ENCODE results near the gene PTPN9.
"Not testable (repeated sequence)": the region's sequence is repeated elsewhere in the genome, so short reads cannot be mapped to it uniquely, and the experiment has no call there.

PTPN9 gene

DNA sequence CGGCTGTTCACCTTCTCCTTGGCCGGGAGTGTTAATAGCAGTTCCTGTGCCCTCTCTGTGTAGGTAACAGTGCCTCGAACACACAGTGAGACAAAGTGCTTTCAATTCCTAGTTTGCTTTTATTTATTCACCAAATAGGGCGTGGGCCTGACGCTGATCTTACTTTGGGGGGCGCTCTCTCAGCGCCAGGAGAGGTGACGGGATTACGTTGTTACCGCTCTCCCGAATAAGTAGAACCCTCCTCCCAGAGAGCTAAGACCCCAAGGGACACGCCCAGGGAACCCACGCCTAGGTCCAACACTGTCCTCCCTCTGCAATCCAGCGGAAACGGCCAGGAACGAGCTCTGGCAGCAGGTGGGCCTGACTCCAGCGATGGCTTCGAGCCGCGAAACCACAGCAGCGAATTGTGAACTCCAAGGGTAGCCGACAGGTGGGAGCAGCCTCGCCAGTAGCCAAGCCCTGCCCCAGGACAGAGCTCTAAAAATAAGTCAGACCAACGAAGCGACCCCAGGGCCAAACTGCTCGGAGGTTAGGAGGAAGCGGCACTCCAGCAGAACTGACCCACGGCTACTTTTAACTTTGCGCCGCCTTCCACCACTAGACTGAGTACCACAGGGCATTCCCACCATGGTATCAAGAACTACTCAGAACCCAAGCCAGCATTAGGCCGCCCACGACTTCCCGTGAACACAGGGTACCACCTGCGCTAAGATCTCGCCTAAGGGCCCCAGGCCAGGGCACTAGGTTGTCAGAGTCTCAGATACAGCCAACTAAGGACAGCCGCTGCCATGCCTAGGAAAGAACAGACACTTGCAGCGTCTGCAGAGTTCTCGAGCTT, 126.0 kb downstream of the PTPN9 start:
- peak; percentile 86 to 87 for DNase-seq

DNA sequence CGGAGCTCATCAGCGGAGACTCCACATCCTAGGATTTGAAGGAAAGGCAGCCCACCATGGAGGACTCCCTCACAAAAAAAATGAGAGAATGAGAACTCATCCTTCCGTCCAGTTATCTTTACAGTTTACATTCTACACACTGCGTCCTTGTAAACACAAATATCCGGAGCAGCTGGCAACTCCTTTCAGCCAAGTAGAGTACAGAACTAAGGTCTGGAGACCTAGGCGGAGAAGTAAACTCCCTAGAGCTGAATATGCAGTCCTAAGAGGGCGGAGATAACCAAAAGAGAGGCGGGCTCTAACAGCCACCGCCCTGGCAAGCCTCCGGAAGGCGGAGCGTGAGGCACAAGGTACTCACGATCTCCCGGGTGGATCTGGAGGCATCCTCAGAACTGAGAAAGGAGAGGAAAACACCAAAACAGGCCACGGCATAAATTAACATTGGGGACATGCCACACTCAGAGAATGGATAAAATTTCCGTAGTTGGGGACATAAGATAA, 126.7 kb downstream of the PTPN9 start:
- peak; percentile 85 to 87 for DNase-seq

DNA sequence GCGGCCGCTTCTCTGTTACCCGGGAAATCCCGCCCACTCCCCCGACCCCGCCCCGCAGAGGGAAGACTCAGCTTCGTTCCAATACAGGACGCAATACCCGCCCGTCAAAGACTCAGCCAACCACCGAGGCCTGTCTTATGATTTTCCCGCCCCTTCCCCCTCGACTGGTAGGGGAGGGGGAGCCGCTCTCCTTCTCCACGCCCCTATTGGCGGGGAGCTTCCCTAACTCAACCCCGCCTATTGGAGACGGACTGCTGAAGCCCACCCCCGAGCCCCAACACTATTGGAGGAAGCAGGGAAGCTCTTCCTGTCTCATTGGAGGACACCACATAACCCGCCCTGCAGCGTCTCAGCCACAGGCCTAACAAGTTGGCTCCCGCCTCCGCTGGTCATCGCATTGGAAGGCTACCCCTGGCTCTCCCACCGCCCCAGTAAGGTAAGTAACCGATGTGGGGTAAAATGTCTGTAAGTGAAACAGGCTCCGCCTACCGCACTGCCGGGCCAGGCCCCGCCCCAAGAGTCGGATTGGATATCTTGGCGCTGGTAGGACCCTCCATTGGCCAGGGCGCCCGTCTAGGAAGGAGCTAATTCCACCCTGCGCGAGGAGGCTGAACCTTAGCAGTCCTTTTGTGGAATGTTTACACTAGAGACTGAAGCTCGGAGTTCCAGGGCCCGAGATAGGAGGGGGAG, 127.3 kb downstream of the PTPN9 start, which contains the start of gene SIN3A:
SIN3A (minus strand) TSS at position 17 of the 690 bp plus-strand sequence. CDS start 21,315 bp downstream, outside the sequence.
- DNase-seq = peak; percentile 99

DNA sequence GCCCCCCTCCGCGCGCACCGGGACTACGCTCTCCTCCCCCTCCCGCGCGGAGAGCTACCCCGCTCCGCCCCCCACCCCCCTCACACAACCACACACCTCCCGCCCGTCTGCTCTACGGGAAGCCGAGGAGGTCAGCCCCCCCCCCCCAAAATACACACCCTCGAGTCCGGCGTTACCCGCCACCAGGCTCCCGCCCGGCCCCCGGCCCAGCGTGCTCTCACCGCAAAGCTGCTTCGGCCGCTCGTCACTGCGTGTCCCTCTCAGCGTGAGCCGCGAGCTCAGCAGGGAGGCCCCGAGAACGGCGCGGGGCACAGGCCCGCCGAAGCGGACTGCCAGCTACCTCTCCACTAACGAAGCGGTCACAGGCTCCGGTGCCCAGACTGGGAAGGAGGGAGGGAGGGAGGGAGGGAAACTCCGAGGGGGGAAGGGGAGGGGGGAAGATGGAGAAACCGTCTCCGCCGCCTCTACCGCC, 127.9 kb downstream of the PTPN9 start:
- no peak for DNase-seq

DNA sequence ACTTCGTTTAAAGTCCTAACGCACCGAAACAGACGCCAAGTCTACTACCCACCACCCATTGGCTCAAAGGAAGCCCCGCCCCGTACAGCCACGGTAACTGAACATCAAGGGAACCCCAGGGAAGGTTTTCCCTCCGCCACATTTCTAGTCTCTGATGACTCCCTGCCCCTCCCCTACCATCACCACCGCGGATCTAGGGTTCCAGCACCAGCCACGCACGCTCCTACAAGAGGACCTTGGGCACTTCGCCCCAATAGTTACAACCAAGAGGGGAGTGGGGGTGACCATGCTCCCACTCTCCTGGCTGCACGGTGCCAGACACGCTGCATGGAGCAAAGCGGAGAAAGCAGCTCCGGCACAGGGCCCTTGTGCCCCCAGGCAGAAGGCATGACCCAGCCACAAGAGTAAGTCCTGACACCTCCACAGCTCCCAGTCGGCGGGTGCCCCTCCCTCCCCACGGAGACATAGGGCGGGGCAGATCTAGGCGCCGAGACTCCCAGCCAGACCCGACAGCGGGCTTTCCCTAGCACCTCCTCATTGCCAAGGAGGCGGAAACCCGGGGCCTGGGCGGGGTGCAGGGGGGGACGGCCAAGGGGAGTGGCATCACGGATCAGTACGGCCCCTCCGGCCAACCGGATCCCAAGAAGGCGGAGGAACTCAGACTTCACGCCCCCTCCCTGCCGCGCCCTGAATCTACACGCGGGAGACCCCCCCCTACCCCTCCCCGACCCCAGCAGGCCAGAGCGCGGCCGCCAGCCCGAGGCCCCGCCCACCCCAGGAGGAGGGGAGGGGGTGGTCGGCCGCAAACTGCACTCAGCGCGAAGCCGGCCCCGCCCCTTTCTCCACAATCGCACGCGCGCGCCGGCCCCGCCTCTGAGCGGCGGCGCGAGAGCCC, 128.6 kb downstream of the PTPN9 start:
- DNase-seq = peak; percentile 98

DNA sequence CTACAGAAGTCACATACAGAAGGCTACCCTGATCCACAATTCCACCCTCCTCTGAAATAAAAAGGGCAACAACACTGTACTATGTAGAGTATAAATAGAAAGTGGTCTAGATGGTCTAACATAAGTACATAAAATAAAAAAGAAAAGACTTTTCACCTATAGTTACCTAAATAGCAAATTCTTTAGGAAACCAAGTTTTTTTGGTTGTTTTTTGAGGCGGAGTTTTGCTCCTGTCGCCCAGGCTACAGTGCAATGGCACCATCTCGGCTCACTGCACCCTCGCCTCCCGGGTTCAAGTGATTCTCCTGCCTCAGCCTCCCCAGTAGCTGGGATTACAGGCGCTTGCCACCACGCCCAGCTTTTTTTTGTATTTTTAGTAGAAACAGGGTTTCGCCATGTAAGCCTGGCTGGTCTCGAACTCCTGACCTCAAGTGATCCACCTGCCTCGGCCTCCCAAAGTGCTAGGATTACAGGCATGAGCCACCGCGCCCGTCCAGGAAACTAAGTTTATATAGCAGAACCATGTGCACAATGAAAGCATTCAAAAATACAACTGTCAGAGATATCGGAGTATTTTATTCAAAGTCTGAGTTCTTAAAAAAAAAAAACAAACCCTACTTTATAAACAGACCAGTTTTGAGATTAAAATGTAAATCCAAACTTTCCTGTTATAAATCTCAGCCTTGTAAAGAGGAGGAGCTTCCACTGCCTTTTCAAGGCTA, 129.4 kb downstream of the PTPN9 start:
- DNase-seq = no peak

DNA sequence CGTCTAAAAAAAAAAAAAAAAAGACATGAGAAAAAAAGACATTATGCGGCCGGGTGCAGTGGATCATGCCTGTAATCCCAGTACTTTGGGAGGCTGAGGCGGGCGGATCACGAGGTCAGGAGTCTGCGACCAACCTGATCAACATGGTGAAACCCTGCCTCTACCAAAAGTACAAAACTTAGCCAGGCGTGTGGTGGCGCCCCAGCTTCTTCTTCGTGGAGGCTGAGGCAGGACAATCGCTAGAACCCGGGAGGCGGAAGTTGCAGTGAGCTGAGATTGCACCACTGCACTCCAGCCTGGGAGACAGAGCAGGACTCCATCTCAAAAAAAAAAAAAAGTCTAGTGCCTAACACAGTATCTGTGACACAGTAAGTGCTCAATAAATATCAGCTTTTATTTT, 130.9 kb downstream of the PTPN9 start:
- DNase-seq = not testable (repeated sequence)

DNA sequence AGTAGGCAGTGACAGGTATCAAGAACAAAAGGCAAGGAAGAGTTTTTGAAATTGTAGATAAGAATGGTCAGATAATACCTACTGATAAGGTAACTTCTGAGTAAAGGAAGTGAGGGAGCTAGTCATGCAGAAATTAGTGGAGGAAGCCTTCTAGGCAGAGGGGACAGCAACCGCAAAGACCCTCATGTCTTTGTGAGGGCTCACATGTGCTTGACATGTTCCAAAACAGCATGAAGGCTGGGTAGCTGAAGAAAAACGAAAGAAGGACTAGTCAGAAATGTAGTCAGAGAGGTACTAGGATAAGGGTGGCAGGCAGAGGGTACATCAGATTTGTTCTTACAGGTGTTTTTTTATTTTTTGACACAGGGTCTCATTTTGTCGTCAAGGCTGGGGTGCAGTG, 133.0 kb downstream of the PTPN9 start:
- peak in 1 of 2 experiments; percentile 32 for DNase-seq

DNA sequence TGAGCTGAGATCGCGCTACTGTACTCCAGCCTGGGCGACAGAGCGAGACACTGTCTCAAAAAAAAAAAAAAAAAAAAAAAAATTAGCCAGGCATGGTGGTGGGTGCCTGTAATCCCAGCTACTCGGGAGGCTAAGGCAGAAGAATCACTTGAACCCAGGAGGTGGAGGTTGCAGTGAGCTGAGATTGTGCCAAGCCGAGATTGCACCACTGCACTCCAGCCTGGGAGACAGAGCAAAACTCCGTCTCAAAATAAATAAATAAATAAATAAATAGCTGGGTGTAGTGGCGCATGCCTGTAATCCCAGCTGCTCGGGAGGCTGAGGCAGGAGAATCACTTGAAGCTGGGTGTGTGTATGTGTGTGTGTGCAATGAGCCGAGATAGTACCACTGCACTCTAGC, 133.8 kb downstream of the PTPN9 start:
- not testable (repeated sequence) for DNase-seq

DNA sequence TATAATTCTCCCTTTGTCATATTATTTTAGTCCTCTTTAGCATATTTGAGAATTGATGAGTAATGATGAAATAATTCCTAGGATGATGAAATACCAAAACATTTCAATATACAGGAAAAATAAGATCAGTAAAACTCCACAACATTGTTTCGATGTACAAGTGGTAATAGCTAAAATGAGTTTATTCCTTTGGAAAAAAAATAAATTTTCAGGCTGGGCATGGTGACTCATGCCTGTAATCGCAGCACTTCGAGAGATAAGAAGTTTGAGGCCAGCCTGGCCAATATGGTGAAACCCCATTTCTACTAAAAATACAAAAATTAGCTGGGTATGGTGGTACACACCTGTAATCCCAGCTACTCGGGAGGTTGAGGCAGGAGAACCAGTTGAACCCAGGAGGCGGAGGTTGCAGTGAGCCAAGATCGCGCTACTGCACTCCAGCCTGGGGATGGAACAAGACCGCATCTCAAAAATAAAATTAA, 135.1 kb downstream of the PTPN9 start:
- DNase-seq = not testable (repeated sequence)

DNA sequence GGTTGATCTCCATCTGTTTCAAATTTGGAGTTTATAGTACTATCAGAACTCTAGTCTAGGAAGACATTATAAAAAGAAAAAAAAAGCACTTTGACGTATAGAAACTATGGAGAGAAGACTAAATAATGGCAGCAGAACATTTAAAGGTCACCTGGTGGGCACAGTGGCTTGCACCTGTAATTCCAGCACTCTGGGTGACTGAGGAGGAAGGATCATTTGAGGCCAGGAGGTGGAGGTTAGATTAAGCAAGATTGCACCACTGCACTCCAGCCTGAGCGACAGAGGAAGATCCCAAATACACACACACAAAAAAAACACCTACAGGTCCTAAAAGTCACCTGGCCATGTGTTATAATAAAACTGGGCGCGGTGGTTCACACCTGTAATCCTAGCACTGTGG, 141.4 kb downstream of the PTPN9 start:
- DNase-seq = no peak

DNA sequence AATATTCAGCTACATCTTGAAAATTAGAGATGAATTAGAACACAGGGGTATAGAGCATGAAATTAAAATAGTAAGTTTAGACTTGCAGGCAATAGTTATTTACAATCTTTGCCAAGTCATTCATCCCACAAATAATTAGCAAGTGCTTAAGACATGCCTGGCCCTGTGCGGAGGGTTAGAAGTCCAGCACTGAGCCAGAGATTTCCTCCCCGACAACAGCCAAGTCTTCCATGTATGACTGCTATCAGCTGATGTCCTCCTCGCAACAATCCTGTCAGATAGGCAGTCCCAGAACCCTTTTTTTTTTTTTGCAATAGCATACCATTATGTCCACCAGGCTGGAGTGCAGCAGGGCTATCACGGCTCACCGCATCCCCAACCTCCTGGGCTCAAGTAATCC, 142.2 kb downstream of the PTPN9 start:
- no peak for DNase-seq

DNA sequence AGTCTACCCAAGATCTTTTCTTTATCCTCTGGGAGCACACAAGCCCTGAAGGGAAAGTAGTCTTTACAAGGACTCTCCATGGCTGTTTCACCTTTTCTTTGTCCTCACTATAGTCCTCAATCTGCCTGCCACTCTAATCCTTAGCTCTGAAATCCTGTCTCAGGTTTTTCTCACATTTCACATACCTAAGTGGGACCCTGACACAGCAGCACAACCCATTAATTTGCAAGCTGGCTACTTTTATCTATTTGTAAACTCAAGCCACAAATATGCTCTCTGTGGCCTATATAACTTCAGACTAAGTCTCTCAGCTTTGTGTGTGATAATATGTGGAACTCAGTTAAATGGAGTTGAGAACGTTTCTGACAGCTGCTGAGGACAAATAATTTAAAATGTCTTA, 147.4 kb downstream of the PTPN9 start:
- no peak for DNase-seq

DNA sequence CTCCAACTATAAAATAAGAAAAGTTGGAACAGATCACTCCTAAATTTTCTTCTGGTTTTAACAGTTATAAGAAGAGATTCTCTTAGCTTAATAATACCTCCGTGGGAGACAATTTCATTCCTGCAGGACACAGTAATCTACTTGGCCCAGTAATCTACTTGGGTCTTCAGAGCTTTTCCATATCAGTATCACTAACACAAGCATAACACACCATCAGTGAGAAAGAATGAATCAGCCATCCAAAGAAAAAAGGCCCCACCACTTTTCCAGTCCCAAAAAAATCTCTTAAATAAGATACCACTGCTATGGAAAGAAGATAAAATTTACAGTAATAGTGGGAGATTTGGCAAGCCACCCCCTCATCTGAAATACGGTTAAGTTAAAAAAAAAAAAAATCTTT, 147.8 kb downstream of the PTPN9 start:
- no peak for DNase-seq

DNA sequence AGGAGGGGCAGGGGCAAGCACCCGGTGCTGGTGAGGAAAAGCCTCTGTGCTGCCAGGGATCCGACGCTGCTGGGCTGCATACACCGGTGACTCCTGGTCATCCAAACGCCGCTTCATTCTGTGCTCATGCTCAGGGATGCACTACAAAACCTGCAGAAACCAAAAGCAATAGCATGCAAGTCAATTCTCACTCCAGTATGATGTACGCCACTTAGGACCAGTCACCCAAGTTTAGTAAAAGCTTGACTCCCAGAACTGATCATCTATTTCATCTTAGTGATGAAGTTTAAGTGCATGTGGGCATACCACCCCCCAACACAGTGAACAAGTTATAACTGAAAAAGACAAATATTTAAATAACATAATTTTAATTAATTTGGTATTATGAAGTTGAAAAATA, 148.9 kb downstream of the PTPN9 start:
- no peak for DNase-seq

DNA sequence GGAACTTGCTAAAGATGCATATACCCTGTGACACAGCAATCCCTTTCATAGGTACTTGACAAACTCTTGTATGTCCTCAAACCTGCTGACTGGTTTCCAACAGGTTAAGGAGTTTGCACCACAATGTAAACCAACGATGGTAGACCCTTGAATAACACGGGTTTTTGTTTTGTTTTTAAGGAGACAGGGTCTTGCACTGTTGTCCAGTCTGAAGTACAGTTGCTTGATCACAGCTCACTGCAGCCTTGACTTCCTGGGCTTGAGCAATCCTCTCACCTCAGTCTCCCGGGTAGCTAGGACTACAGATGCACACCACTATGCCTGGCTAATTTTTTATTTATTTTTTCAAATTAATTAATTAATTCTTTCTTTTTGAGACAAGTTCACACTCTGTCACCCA, 151.0 kb downstream of the PTPN9 start:
- no peak for DNase-seq

DNA sequence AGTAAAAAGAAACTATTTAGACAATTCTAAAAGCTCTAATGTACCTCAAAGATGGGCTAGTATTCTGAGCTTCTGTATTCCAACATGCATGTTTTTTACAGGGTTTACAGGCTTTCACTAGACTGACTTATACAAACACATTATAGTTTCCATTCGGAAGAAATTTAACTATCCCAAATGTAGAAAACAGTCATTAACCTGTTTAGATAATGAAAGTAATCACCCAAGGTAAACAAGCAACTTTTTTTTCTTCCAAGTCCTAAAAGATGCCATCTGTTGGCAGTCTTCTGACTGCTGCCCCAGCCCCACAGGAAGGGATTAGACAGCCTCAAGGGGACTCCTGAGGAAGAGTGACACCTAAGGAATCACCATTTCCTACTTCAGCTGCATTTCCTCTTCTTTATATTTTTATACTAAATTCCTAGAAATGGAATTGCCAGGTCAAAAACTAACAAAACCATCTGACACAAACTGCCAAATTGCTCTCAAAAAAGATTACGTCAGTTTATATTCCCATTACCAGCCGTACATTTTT, 153.1 kb downstream of the PTPN9 start:
- no peak for DNase-seq

DNA sequence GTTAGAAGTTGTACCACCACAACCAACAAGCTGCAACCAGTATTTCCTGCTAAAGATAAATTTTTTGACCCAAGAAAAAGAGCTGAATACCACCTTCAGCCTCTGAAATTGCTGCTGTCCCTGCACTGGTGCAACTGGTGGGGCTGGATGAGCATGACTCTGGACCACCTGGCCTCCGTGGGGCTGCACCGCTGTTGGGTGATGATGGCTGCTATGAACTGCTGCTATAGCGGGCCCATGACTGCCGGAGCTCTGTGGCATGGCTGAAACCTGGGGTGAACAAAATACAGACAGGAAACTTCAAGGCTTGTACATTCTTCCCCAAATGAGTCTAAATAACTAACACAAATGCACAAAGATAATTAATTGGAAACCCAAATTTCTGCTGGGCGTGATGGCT, 156.6 kb downstream of the PTPN9 start:
- no peak for DNase-seq

DNA sequence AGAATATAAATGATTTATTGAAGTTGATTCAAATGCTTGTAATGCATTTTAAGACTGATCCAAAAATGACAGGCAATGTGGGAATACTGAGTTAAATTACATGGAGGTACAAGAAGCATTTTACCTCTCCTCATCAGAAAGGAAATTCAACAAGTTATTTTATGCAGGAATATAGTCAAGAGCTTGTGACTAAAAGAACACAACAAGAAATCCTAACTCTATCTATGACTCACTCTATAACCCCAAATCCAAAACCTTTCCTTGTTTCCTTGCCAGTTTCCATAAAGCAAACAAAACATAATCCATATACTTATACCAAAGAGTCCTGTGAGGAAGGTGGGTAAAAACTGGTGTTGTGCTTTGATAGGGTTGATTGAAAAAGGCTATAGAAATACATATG, 158.4 kb downstream of the PTPN9 start:
- no peak for DNase-seq

DNA sequence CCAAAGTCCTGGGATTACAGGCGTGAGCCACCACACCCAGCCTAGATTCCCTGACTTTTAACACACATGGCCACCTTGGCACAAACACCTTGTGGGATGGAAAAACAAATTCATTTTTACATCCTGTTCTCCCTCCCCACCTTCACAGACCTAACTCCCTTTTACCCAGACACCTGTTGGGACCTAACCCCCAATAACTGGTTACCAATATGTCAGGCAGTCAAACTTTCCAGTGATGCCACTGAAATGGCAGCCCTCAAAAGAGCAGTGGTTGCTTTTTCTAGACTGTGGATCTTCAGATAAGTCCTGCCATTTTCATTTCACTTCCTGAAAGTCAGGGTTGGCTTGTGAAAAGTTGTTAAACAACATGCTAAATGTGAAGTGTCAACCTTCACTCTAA, 162.5 kb downstream of the PTPN9 start:
- DNase-seq = no peak

Measured in activated T-cell treated with anti-CD3 and anti-CD28 coated beads, Interleukin-2, amount 50 U/mL, for 48 hours (primary cell).